ENCODE data around the gene KRTAP3-3. TPM values are rescaled to one million over a fixed set of nuclear protein-coding genes. Genes with fewer than 3 reads are reported as not detected.

KRTAP3-3 gene
- total and polyA plus RNA-seq, 5 donors: not detected

- no peak for ATAC-seq
- WGBS: 16% methylated on average over 8 of the region's 8 CpGs
Observed at GRCh38 chr17:40980596-40980995, 13.4 kb downstream of the KRTAP3-3 start.

GRCh38 chr17:40980117-40980516 lies 13.8 kb downstream of the KRTAP3-3 start:
- DNase-seq: no peak
- H3K4me1 ChIP-seq (ENCODE audit: control insufficient read depth, insufficient read depth, low read length): no peaks in the 10 kb centered on the region
- no peaks in the 10 kb centered on the region for H3K9me3 ChIP-seq (ENCODE audit: control insufficient read depth, low read length)
- no peak for ATAC-seq
- no peak overlapping the region for H3K27ac ChIP-seq (ENCODE audit: low read length)
- H3K27me3 ChIP-seq (ENCODE audit: control insufficient read depth, insufficient read depth): peaks cover 3% of the 10 kb centered on the region
- no peak overlapping the region for H3K4me3 ChIP-seq (ENCODE audit: low read length)
- 71% methylated on average over 3 of the region's 3 CpGs for WGBS
- intact Hi-C loops (cut with DNase I): no loop called here

More at GRCh38 chr17:40980596-40980995, 13.4 kb downstream of the KRTAP3-3 start:
- peak in 2 of 3 donors; percentile 13 to 59 for DNase-seq
- H3K4me3 ChIP-seq (ENCODE audit: low read length): no peak overlapping the region
- H3K9me3 ChIP-seq (ENCODE audit: control insufficient read depth, low read length): no peaks in the 10 kb centered on the region
- H3K4me1 ChIP-seq (ENCODE audit: control insufficient read depth, insufficient read depth, low read length): no peaks in the 10 kb centered on the region
- H3K27ac ChIP-seq (ENCODE audit: low read length): no peak overlapping the region
- intact Hi-C loops (cut with DNase I): no loop called here
- H3K27me3 ChIP-seq (ENCODE audit: control insufficient read depth, insufficient read depth): peaks cover 3% of the 10 kb centered on the region

- intact Hi-C loops (cut with DNase I): no loop called here
- H3K27me3 ChIP-seq (ENCODE audit: control insufficient read depth, insufficient read depth): peaks cover 3% of the 10 kb centered on the region
- DNase-seq (peak in 1 of 3 donors; percentile 31), ATAC-seq (no peak)
- 66% methylated on average over 13 of the region's 13 CpGs for WGBS
- no peak overlapping the region for H3K27ac ChIP-seq (ENCODE audit: low read length)
- no peaks in the 10 kb centered on the region for H3K4me1 ChIP-seq (ENCODE audit: control insufficient read depth, insufficient read depth, low read length)
- no peak overlapping the region for H3K4me3 ChIP-seq (ENCODE audit: low read length)
- no peaks in the 10 kb centered on the region for H3K9me3 ChIP-seq (ENCODE audit: control insufficient read depth, low read length)
Observed at GRCh38 chr17:40978575-40979151, 15.3 kb downstream of the KRTAP3-3 start.

GRCh38 chr17:40975516-40975915 lies 18.4 kb downstream of the KRTAP3-3 start:
- H3K27ac ChIP-seq (ENCODE audit: low read length): no peak overlapping the region
- DNase-seq (no peak), ATAC-seq (no peak)
- intact Hi-C loops (cut with DNase I): no loop called here
- H3K4me3 ChIP-seq (ENCODE audit: low read length): no peak overlapping the region
- H3K4me1 ChIP-seq (ENCODE audit: control insufficient read depth, insufficient read depth, low read length): no peaks in the 10 kb centered on the region
- H3K9me3 ChIP-seq (ENCODE audit: control insufficient read depth, low read length): no peaks in the 10 kb centered on the region
- H3K27me3 ChIP-seq (ENCODE audit: control insufficient read depth, insufficient read depth): peaks cover 3% of the 10 kb centered on the region

GRCh38 chr17:40974366-40974765 lies 19.6 kb downstream of the KRTAP3-3 start:
- peaks cover 3% of the 10 kb centered on the region for H3K27me3 ChIP-seq (ENCODE audit: control insufficient read depth, insufficient read depth)

GRCh38 chr17:40967582-40967981 lies 26.4 kb downstream of the KRTAP3-3 start:
- intact Hi-C loops (cut with DNase I): no loop called here
- ATAC-seq (no peak), DNase-seq (no peak)
- Histone ChIP-seq H3K4me1 (ENCODE audit: control insufficient read depth, insufficient read depth, low read length) (no peaks in the 10 kb centered on the region), H3K9me3 (ENCODE audit: control insufficient read depth, low read length) (no peaks in the 10 kb centered on the region), H3K4me3 (ENCODE audit: low read length) (no peak overlapping the region), H3K27ac (ENCODE audit: low read length) (no peak overlapping the region), H3K27me3 (ENCODE audit: control insufficient read depth, insufficient read depth) (no peaks in the 10 kb centered on the region)
- 89% methylated on average over 1 of the region's 1 CpG for WGBS

More at GRCh38 chr17:40974366-40974765, 19.6 kb downstream of the KRTAP3-3 start:
- 87% methylated on average over 3 of the region's 3 CpGs for WGBS
- DNase-seq (no peak), ATAC-seq (no peak)
- intact Hi-C loops (cut with DNase I): no loop called here
- no peaks in the 10 kb centered on the region for H3K9me3 ChIP-seq (ENCODE audit: control insufficient read depth, low read length)
- H3K4me3 ChIP-seq (ENCODE audit: low read length): no peak overlapping the region
- no peaks in the 10 kb centered on the region for H3K4me1 ChIP-seq (ENCODE audit: control insufficient read depth, insufficient read depth, low read length)
- no peak overlapping the region for H3K27ac ChIP-seq (ENCODE audit: low read length)

GRCh38 chr17:40966848-40967247 lies 27.1 kb downstream of the KRTAP3-3 start, which contains the start of gene KRT39:
Gene KRT39, minus strand, starts transcription at chr17:40966948. Its CDS starts 92 bp downstream, at chr17:40966856.
- intact Hi-C loops (cut with DNase I): no loop called here
- H3K4me1 ChIP-seq (ENCODE audit: control insufficient read depth, insufficient read depth, low read length): no peaks in the 10 kb centered on the region
- ATAC-seq (no peak), DNase-seq (no peak)
- WGBS: 62% methylated on average over 1 of the region's 1 CpG
- no peaks in the 10 kb centered on the region for H3K27me3 ChIP-seq (ENCODE audit: control insufficient read depth, insufficient read depth)
- H3K4me3 ChIP-seq (ENCODE audit: low read length): no peak within 1 kb of the TSS
- H3K9me3 ChIP-seq (ENCODE audit: control insufficient read depth, low read length): no peaks in the 10 kb centered on the region
- H3K27ac ChIP-seq (ENCODE audit: low read length): no peak within 1 kb of the TSS

GRCh38 chr17:40963838-40964237 lies 30.1 kb downstream of the KRTAP3-3 start:
- H3K9me3 ChIP-seq (ENCODE audit: control insufficient read depth, low read length): no peaks in the 10 kb centered on the region
- H3K4me1 ChIP-seq (ENCODE audit: control insufficient read depth, insufficient read depth, low read length): no peaks in the 10 kb centered on the region
- no peak for DNase-seq
- H3K27me3 ChIP-seq (ENCODE audit: control insufficient read depth, insufficient read depth): no peaks in the 10 kb centered on the region
- 60% methylated on average over 1 of the region's 1 CpG for WGBS
- H3K27ac ChIP-seq (ENCODE audit: low read length): no peak overlapping the region
- intact Hi-C loops (cut with DNase I): no loop called here
- H3K4me3 ChIP-seq (ENCODE audit: low read length): no peak overlapping the region
- ATAC-seq: no peak

GRCh38 chr17:40962059-40962561 lies 31.9 kb downstream of the KRTAP3-3 start:
- Histone ChIP-seq H3K4me1 (ENCODE audit: control insufficient read depth, insufficient read depth, low read length) (no peaks in the 10 kb centered on the region), H3K27ac (ENCODE audit: low read length) (no peak overlapping the region), H3K27me3 (ENCODE audit: control insufficient read depth, insufficient read depth) (no peaks in the 10 kb centered on the region), H3K4me3 (ENCODE audit: low read length) (no peak overlapping the region), H3K9me3 (ENCODE audit: control insufficient read depth, low read length) (no peaks in the 10 kb centered on the region)
- DNase-seq (no peak), ATAC-seq (no peak)
- WGBS: 87% methylated on average over 4 of the region's 4 CpGs
- intact Hi-C loops (cut with DNase I): no loop called here

GRCh38 chr17:40961591-40961990 lies 32.4 kb downstream of the KRTAP3-3 start:
- H3K4me1 ChIP-seq (ENCODE audit: control insufficient read depth, insufficient read depth, low read length): no peaks in the 10 kb centered on the region
- H3K27ac ChIP-seq (ENCODE audit: low read length): no peak overlapping the region
- no peak overlapping the region for H3K4me3 ChIP-seq (ENCODE audit: low read length)
- intact Hi-C loops (cut with DNase I): no loop called here
- no peak for DNase-seq
- 84% methylated on average over 1 of the region's 1 CpG for WGBS
- ATAC-seq: no peak
- no peaks in the 10 kb centered on the region for H3K9me3 ChIP-seq (ENCODE audit: control insufficient read depth, low read length)
- H3K27me3 ChIP-seq (ENCODE audit: control insufficient read depth, insufficient read depth): no peaks in the 10 kb centered on the region

- Histone ChIP-seq H3K4me1 (ENCODE audit: control insufficient read depth, insufficient read depth, low read length) (no peaks in the 10 kb centered on the region), H3K4me3 (ENCODE audit: low read length) (no peak overlapping the region), H3K27ac (ENCODE audit: low read length) (no peak overlapping the region), H3K9me3 (ENCODE audit: control insufficient read depth, low read length) (no peaks in the 10 kb centered on the region), H3K27me3 (ENCODE audit: control insufficient read depth, insufficient read depth) (no peaks in the 10 kb centered on the region)
- ATAC-seq (no peak), DNase-seq (peak in 1 of 3 donors; percentile 45)
- 42% methylated on average over 10 of the region's 10 CpGs for WGBS
- intact Hi-C loops (cut with DNase I): no loop called here
Observed at GRCh38 chr17:40960144-40960543, 33.8 kb downstream of the KRTAP3-3 start.
